ENCODE measurements around the gene ADAMTS17.

The ADAMTS17 gene

GRCh38 chr15:100131321-100132224, 210.2 kb downstream of the ADAMTS17 start:
- TF ChIP-seq CTCF (IDR thresholded peaks at IDR 0.05; ENCODE audit: low read depth, low read length): no peak
- H3K4me3 ChIP-seq (ENCODE audit: low read depth, low read length): no peak overlapping the region

GRCh38 chr15:100129677-100130076, 212.1 kb downstream of the ADAMTS17 start:
- TF ChIP-seq CTCF (IDR thresholded peaks at IDR 0.05; ENCODE audit: low read depth, low read length): no peak
- H3K4me3 ChIP-seq (ENCODE audit: low read depth, low read length): no peak overlapping the region

- TF ChIP-seq CTCF (IDR thresholded peaks at IDR 0.05; ENCODE audit: low read depth, low read length): no peak
- no peak overlapping the region for H3K4me3 ChIP-seq (ENCODE audit: low read depth, low read length)
Observed at GRCh38 chr15:100125401-100126191, 216.2 kb downstream of the ADAMTS17 start.

GRCh38 chr15:100124936-100125335, 216.8 kb downstream of the ADAMTS17 start:
- TF ChIP-seq CTCF (IDR thresholded peaks at IDR 0.05; ENCODE audit: low read depth, low read length): no peak
- no peak overlapping the region for H3K4me3 ChIP-seq (ENCODE audit: low read depth, low read length)

GRCh38 chr15:100124361-100124760, 217.4 kb downstream of the ADAMTS17 start:
- H3K4me3 ChIP-seq (ENCODE audit: low read depth, low read length): no peak overlapping the region

GRCh38 chr15:100123611-100124010, 218.2 kb downstream of the ADAMTS17 start:
- H3K4me3 ChIP-seq (ENCODE audit: low read depth, low read length): no peak overlapping the region
- no peak for TF ChIP-seq CTCF (IDR thresholded peaks at IDR 0.05; ENCODE audit: low read depth, low read length)

More at GRCh38 chr15:100124361-100124760, 217.4 kb downstream of the ADAMTS17 start:
- TF ChIP-seq CTCF (IDR thresholded peaks at IDR 0.05; ENCODE audit: low read depth, low read length): no peak

GRCh38 chr15:100121285-100121684, 220.5 kb downstream of the ADAMTS17 start:
- H3K4me3 ChIP-seq (ENCODE audit: low read depth, low read length): no peak overlapping the region
- TF ChIP-seq CTCF (IDR thresholded peaks at IDR 0.05; ENCODE audit: low read depth, low read length): no peak
